ENCODE results near the gene MACO1.

MACO1 gene

DNA sequence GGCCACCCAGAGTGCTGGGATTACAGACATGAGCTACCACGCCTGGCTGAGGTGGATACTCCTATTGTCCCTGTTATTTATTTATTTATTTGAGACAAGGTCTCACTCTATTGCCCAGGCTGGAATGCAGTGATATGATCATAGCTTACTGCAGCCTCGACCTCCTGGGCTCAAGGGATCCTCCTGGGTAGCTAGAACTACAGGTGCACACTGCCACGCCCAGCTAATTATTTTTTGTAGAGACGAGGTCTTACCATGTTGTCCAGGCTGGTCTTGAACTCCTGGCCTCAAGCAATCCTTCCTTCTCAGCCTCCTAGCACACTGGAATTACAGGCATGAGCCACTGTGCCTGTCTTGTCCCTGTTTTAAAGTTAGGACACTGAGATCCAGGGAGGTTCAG, 117.9 kb downstream of the MACO1 start:
- Histone ChIP-seq H3K79me2 (ENCODE audit: control insufficient read depth, insufficient read depth, low read length) (no peaks in the 10 kb centered on the region), H3K9ac (ENCODE audit: low read length) (no peak overlapping the region), H2BK15ac (replicated peaks; ENCODE audit: low read depth) (no peak overlapping the region), H3K4ac (ENCODE audit: low read depth, low read length) (no peak overlapping the region), H4K8ac (ENCODE audit: low read depth, low read length) (no peak overlapping the region), H2BK5ac (ENCODE audit: low read length) (no peak overlapping the region), H4K5ac (ENCODE audit: low read length) (no peak overlapping the region), H3K27me3 (ENCODE audit: insufficient read depth, low read length, poor library complexity) (no peaks in the 10 kb centered on the region), H3K18ac (ENCODE audit: low read length) (no peak overlapping the region), H3K79me1 (ENCODE audit: low read length) (peaks cover 1% of the 10 kb centered on the region), H3K27ac (ENCODE audit: low read depth, low read length) (no peak overlapping the region), H3K4me2 (ENCODE audit: low read length) (no peak overlapping the region), H2AK5ac (ENCODE audit: low read length) (no peak overlapping the region), H3K4me3 (ENCODE audit: low read length) (no peak overlapping the region), H3K56ac (ENCODE audit: low read length) (no peak overlapping the region), H3K23ac (ENCODE audit: low read length) (no peak overlapping the region), H3K36me3 (ENCODE audit: control insufficient read depth, insufficient read depth, low read length) (no peaks in the 10 kb centered on the region), H2BK120ac (ENCODE audit: low read depth, low read length) (no peak overlapping the region), H3K4me1 (ENCODE audit: control insufficient read depth, low read depth, low read length) (no peaks in the 10 kb centered on the region)
- no CpG with 5 or more reads among the region's 4 CpGs for WGBS (ENCODE audit: extremely low coverage, insufficient coverage, low lambda C conversion rate)
- no peak for DNase-seq

DNA sequence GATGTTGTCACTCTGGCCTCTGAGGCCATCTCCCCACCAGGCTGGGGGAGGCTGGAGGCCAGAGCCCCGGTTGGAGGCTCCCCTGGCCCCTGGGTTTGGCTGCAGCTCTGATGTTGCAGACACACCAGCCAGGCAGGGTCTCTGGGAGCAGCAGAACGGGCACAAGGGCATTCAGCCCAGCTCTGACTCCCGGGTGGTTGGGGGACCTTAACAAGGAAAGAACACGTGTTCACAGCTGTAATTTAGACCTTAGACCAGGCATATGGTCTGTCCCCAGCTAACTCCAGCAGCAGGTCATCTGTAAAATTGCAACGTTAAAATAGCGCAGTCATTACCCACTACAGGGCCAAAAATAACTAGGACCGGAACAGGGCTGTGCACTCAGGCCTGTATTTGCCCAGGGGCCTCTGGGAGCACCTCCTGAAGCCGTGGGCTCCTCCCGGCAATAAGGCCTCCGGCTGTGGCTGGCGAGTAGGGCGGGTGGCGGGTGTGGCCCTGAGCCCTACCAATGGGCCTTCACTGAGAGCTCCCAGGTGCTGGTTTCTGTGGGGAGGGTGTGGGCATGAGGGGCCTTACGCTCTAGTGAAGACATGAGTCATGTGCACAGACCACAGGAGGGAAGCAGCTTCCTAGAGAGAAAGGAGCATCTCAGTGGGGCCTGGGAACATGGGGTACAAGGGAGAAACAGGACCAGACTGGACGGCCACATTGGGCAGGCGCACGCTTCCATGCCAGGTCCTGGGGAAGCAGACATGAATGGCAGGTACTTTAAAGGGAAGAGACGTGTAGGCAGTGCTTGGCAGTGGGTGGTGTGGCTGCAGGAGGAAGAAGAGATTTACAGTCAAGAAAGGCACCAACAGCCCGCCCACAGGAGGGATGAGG, 118.8 kb downstream of the MACO1 start:
- H3K56ac ChIP-seq (ENCODE audit: low read length), result no peak overlapping the region
- H3K27me3 ChIP-seq (ENCODE audit: insufficient read depth, low read length, poor library complexity), result no peaks in the 10 kb centered on the region
- H2BK5ac ChIP-seq (ENCODE audit: low read length), result no peak overlapping the region
- WGBS (ENCODE audit: extremely low coverage, insufficient coverage, low lambda C conversion rate), result no CpG with 5 or more reads among the region's 19 CpGs
- H3K4ac ChIP-seq (ENCODE audit: low read depth, low read length), result no peak overlapping the region
- no peak overlapping the region for H3K4me3 ChIP-seq (ENCODE audit: low read length)
- no peak overlapping the region for H3K18ac ChIP-seq (ENCODE audit: low read length)
- no peaks in the 10 kb centered on the region for H3K4me1 ChIP-seq (ENCODE audit: control insufficient read depth, low read depth, low read length)
- DNase-seq, result no peak
- no peak overlapping the region for H4K8ac ChIP-seq (ENCODE audit: low read depth, low read length)
- no peak overlapping the region for H3K9ac ChIP-seq (ENCODE audit: low read length)
- H3K23ac ChIP-seq (ENCODE audit: low read length), result no peak overlapping the region
- no peak overlapping the region for H4K5ac ChIP-seq (ENCODE audit: low read length)
- H3K36me3 ChIP-seq (ENCODE audit: control insufficient read depth, insufficient read depth, low read length), result peaks cover 2% of the 10 kb centered on the region
- no peak overlapping the region for H2AK5ac ChIP-seq (ENCODE audit: low read length)
- no peak overlapping the region for H2BK15ac ChIP-seq (replicated peaks; ENCODE audit: low read depth)
- no peaks in the 10 kb centered on the region for H3K79me2 ChIP-seq (ENCODE audit: control insufficient read depth, insufficient read depth, low read length)
- H3K79me1 ChIP-seq (ENCODE audit: low read length), result peaks cover 1% of the 10 kb centered on the region
- no peak overlapping the region for H3K4me2 ChIP-seq (ENCODE audit: low read length)
- no peak overlapping the region for H3K27ac ChIP-seq (ENCODE audit: low read depth, low read length)
- H2BK120ac ChIP-seq (ENCODE audit: low read depth, low read length), result no peak overlapping the region
